H1 (cell line): ENCODE results near the gene ICAM5. TPM values are rescaled to one million over a fixed set of nuclear protein-coding genes. Genes with fewer than 3 reads are reported as not detected.

Source experiments
- CTCF ChIA-PET: fragments of 300-600 bp; sonication (Branson Sonifier 250); formaldehyde crosslinking; loops from one replicate; lab custom pipeline; 2021; ENCODE audit not compliant: partially characterized antibody; lab: Charles Lee
- POLR2A ChIA-PET: fragments of 300-600 bp; sonication (Branson Sonifier 250); formaldehyde crosslinking; loops from one replicate; lab custom pipeline; 2021; ENCODE audit warnings: inconsistent platforms; ENCODE audit not compliant: partially characterized antibody; lab: Charles Lee
- DNase-seq, 2 experiments: peaks; one replicate each; pipeline versions ENCODE4 v3.0.0 to v3.0.0-alpha.2; 2010 to 2022; ENCODE audit warnings: low spot score in 2 of 2, low read depth in 1 of 2, mixed read lengths in 1 of 2
- FAIRE-seq: peaks from 2 replicates; lab custom pipeline; 2011; peaks lifted over from hg19 to GRCh38; lab: Jason Lieb, UNC
- H2AFZ ChIP-seq: 2 replicates; pipeline ENCODE4 v1.8.1; 2012; ENCODE audit warnings: low read length, inconsistent platforms
- H2AK5ac ChIP-seq: 2 replicates; pipeline ENCODE4 v1.6.1; 2013; ENCODE audit warnings: low read depth, low read length
- H2BK120ac ChIP-seq: replicated peaks from 2 replicates; pipeline ENCODE3; 2013; ENCODE audit warnings: low read depth, low read length, inconsistent platforms
- H2BK12ac ChIP-seq: 2 replicates; pipeline ENCODE4 v1.6.1; 2013; ENCODE audit warnings: low read depth, low read length
- H2BK15ac ChIP-seq: 2 replicates; pipeline ENCODE4 v1.6.1; 2013; ENCODE audit warnings: low read length
- H2BK20ac ChIP-seq: 2 replicates; pipeline ENCODE4 v1.6.1; 2013; ENCODE audit warnings: low read length
- H2BK5ac ChIP-seq: 2 replicates; pipeline ENCODE4 v1.6.1; 2013; ENCODE audit warnings: low read depth, low read length
- H3K14ac ChIP-seq: 2 replicates; pipeline ENCODE4 v1.6.1; 2013; ENCODE audit warnings: inconsistent platforms; ENCODE audit not compliant: insufficient read length
- H3K18ac ChIP-seq: 2 replicates; pipeline ENCODE4 v1.6.1; 2013; ENCODE audit warnings: low read length; ENCODE audit errors: extremely low read depth
- H3K23ac ChIP-seq: 2 replicates; pipeline ENCODE4 v1.6.1; 2013; ENCODE audit warnings: inconsistent platforms; ENCODE audit not compliant: insufficient read length
- H3K23me2 ChIP-seq: 2 replicates; pipeline ENCODE4 v1.6.1; 2013; ENCODE audit warnings: low read depth, low read length
- H3K27ac ChIP-seq: 2 replicates; pipeline ENCODE4 v1.6.1; 2011; ENCODE audit warnings: low read depth, low read length, inconsistent platforms
- H3K27me3 ChIP-seq, 4 experiments: replicated peaks in 1 of 4; 1 replicate in 1 of 4; 2 replicates in 3 of 4; pipeline versions ENCODE4 v1.6.1 to v1.8.1; 2011 to 2013; ENCODE audit warnings: low read length in 3 of 4, mild to moderate bottlenecking in 3 of 4, inconsistent platforms in 2 of 4, mixed read lengths in 2 of 4, moderate library complexity in 1 of 4; ENCODE audit not compliant: control insufficient read depth in 3 of 4, insufficient read depth in 3 of 4; ENCODE audit errors: extremely low read depth in 1 of 4
- H3K36me3 ChIP-seq, 4 experiments: 2 replicates each; pipeline versions ENCODE4 v1.6.1 to v1.8.1; 2011 to 2013; ENCODE audit warnings: mild to moderate bottlenecking in 4 of 4, low read length in 3 of 4, moderate library complexity in 2 of 4, control low read depth in 1 of 4, inconsistent platforms in 1 of 4; ENCODE audit not compliant: insufficient read depth in 4 of 4, control insufficient read depth in 2 of 4
- H3K4ac ChIP-seq: replicated peaks from 2 replicates; pipeline ENCODE3; 2013; ENCODE audit warnings: low read length, low read depth, mixed read lengths, inconsistent platforms; ENCODE audit not compliant: insufficient read length
- H3K4me1 ChIP-seq, 4 experiments: replicated peaks in 1 of 4; 1 replicate in 1 of 4; 2 replicates in 3 of 4; pipeline versions ENCODE4 v1.6.1 to v1.8.1; 2011 to 2013; ENCODE audit warnings: low read length in 3 of 4, inconsistent platforms in 2 of 4, mixed read lengths in 1 of 4; ENCODE audit not compliant: insufficient read depth in 4 of 4, control insufficient read depth in 3 of 4
- H3K4me2 ChIP-seq, 2 experiments: 2 replicates each; pipeline versions ENCODE4 v1.6.1 to v1.8.1; 2011 to 2013; ENCODE audit warnings: low read depth in 2 of 2, low read length in 2 of 2, control low read depth in 1 of 2, inconsistent platforms in 1 of 2, mild to moderate bottlenecking in 1 of 2; ENCODE audit not compliant: insufficient read depth in 1 of 2
- H3K4me3 ChIP-seq, 4 experiments: fragments of 200-600, 300-600 bp in 1 of 4; sonication (generic), shearing (Covaris generic), sonication (Bioruptor Twin) in 1 of 4; 2 replicates each; pipeline versions ENCODE4 v1.5.1 to v1.8.1; 2011 to 2016; ENCODE audit warnings: low read length in 4 of 4, low read depth in 3 of 4, control low read depth in 2 of 4, inconsistent platforms in 2 of 4, mild to moderate bottlenecking in 2 of 4, mixed read lengths in 1 of 4, moderate library complexity in 1 of 4; ENCODE audit not compliant: insufficient read depth in 2 of 4; ENCODE audit errors: extremely low read depth in 1 of 4
- H3K56ac ChIP-seq: replicated peaks from 2 replicates; pipeline ENCODE3; 2013; ENCODE audit warnings: low read depth, mild to moderate bottlenecking, mixed read lengths, low read length, inconsistent platforms; ENCODE audit not compliant: insufficient read length
- H3K79me1 ChIP-seq: 2 replicates; pipeline ENCODE4 v1.6.1; 2013; ENCODE audit warnings: low read depth, low read length, control low read depth
- H3K79me2 ChIP-seq, 2 experiments: 2 replicates each; pipeline versions ENCODE4 v1.6.1 to v1.8.1; 2012 to 2013; ENCODE audit warnings: low read length in 2 of 2, mild to moderate bottlenecking in 2 of 2, inconsistent platforms in 1 of 2; ENCODE audit not compliant: insufficient read depth in 2 of 2, control insufficient read depth in 1 of 2
- H3K9ac ChIP-seq, 4 experiments: replicated peaks in 1 of 4; 1 replicate in 1 of 4; 2 replicates in 3 of 4; pipeline versions ENCODE4 v1.6.1 to v1.8.1; 2011 to 2013; ENCODE audit warnings: low read depth in 3 of 4, low read length in 3 of 4, control low read depth in 2 of 4, mild to moderate bottlenecking in 2 of 4, moderate library complexity in 2 of 4, inconsistent platforms in 1 of 4; ENCODE audit errors: extremely low read depth in 1 of 4
- H3K9me3 ChIP-seq, 2 experiments: 2 replicates each; pipeline versions ENCODE4 v1.6.1 to v1.8.1; 2012 to 2013; ENCODE audit warnings: mild to moderate bottlenecking in 2 of 2, moderate library complexity in 2 of 2, control low read depth in 1 of 2, inconsistent platforms in 1 of 2, low read depth in 1 of 2, low read length in 1 of 2, mixed read lengths in 1 of 2; ENCODE audit not compliant: insufficient read depth in 2 of 2
- H4K20me1 ChIP-seq, 2 experiments: replicated peaks in 1 of 2; 2 replicates each; pipeline versions ENCODE3 to v1.8.1; 2011 to 2013; ENCODE audit warnings: inconsistent platforms in 2 of 2, low read length in 2 of 2, mild to moderate bottlenecking in 1 of 2; ENCODE audit not compliant: insufficient read depth in 2 of 2, control insufficient read depth in 1 of 2
- H4K5ac ChIP-seq: 2 replicates; pipeline ENCODE4 v1.6.1; 2013; ENCODE audit warnings: low read length, low read depth, mixed read lengths, inconsistent platforms; ENCODE audit not compliant: insufficient read length
- H4K8ac ChIP-seq: 2 replicates; pipeline ENCODE4 v1.8.0; 2013; ENCODE audit warnings: mild to moderate bottlenecking, moderate library complexity, low read length, inconsistent platforms; ENCODE audit not compliant: insufficient read depth; ENCODE audit errors: extremely low read depth
- H4K91ac ChIP-seq: replicated peaks from 2 replicates; pipeline ENCODE3; 2013; ENCODE audit warnings: low read length, mixed read lengths, inconsistent platforms; ENCODE audit not compliant: insufficient read length
- BCL11A ChIP-seq, 2 experiments: IDR thresholded peaks; one replicate each; pipeline ENCODE4 v1.6.1; 2011; ENCODE audit warnings: low read depth in 2 of 2, low read length in 2 of 2, mild to moderate bottlenecking in 2 of 2
- CBX8 ChIP-seq: fragments of 300-800, 300-1000 bp; sonication (generic); IDR thresholded peaks from 2 replicates; pipeline ENCODE4 v1.7.1; 2016; ENCODE audit warnings: low read depth, low read length, borderline replicate concordance
- CTBP2 ChIP-seq: IDR thresholded peaks from 2 replicates; pipeline ENCODE4 v1.7.0; 2011; ENCODE audit warnings: borderline replicate concordance, mild to moderate bottlenecking, moderate library complexity, mixed read lengths, low read length; ENCODE audit not compliant: insufficient read depth, insufficient read length
- EP300 ChIP-seq, 2 experiments: IDR thresholded peaks; 1 replicate in 1 of 2; 2 replicates in 1 of 2; pipeline ENCODE4 v1.6.1; 2011 to 2012; ENCODE audit warnings: low read depth in 2 of 2, low read length in 2 of 2, mild to moderate bottlenecking in 2 of 2, borderline replicate concordance in 1 of 2, inconsistent platforms in 1 of 2, moderate library complexity in 1 of 2
- EZH2 ChIP-seq: fragments of 200-600 bp; sonication (generic); IDR thresholded peaks from 2 replicates; pipeline ENCODE4 v1.7.1; 2012; ENCODE audit warnings: low read depth, mild to moderate bottlenecking, moderate library complexity, low read length, inconsistent platforms; ENCODE audit not compliant: severe bottlenecking
- HDAC6 ChIP-seq: IDR thresholded peaks from one replicate; pipeline ENCODE4 v1.7.1; 2012; ENCODE audit warnings: low read depth, mild to moderate bottlenecking, inconsistent platforms, low read length, moderate library complexity
- JUND ChIP-seq: IDR thresholded peaks from 2 replicates; pipeline ENCODE4 v1.6.1; 2011; ENCODE audit warnings: mild to moderate bottlenecking, improper control_type of control experiment, low read length
- KDM1A ChIP-seq: fragments of 200-600, 300-600 bp; sonication (generic); IDR thresholded peaks from 2 replicates; pipeline ENCODE4 v1.7.1; 2016; ENCODE audit warnings: mild to moderate bottlenecking, low read length, borderline replicate concordance
- KDM5A ChIP-seq: fragments of 200-600 bp; IDR thresholded peaks from 2 replicates; pipeline ENCODE4 v1.7.1; 2012; ENCODE audit warnings: mild to moderate bottlenecking, low read length, inconsistent platforms, mixed read lengths
- POLR2A ChIP-seq, 2 experiments: IDR thresholded peaks; 1 replicate in 1 of 2; 2 replicates in 1 of 2; pipeline ENCODE4 v1.6.1; 2011; ENCODE audit warnings: low read depth in 2 of 2, low read length in 2 of 2, mild to moderate bottlenecking in 2 of 2; ENCODE audit errors: control extremely low read depth in 1 of 2
- POLR2AphosphoS5 ChIP-seq: IDR thresholded peaks from 2 replicates; pipeline ENCODE4 v1.6.1; 2011; ENCODE audit warnings: low read depth, low read length
- SP1 ChIP-seq: IDR thresholded peaks from 2 replicates; pipeline ENCODE4 v1.6.1; 2011; ENCODE audit warnings: low read depth, low read length
- TAF1 ChIP-seq: IDR thresholded peaks from 2 replicates; pipeline ENCODE4 v1.6.1; 2011; ENCODE audit warnings: mild to moderate bottlenecking, low read depth, low read length
- whole genome bisulfite sequencing, 2 experiments: shearing (Covaris generic) in 1 of 2; methylation state at CpG; one replicate each; pipeline versions ENCODE4 v1.1.6 to v1.1.7; 2013 to 2015; ENCODE audit warnings: low lambda C conversion rate in 2 of 2, mixed read lengths in 2 of 2, inconsistent platforms in 1 of 2, low coverage in 1 of 2, missing lambda C conversion rate in 1 of 2; ENCODE audit not compliant: insufficient replicate concordance in 2 of 2, insufficient coverage in 1 of 2, insufficient read length in 1 of 2; ENCODE audit errors: extremely low coverage in 1 of 2, missing lambda C conversion rate in 1 of 2; 5-methylcytosine and 5-hydroxymethylcytosine counted together
- polyA plus RNA-seq, 7 experiments: library from polyadenylated mRNA; depleted of rRNA in 3 of 7; stranded (reverse) in 5 of 7; unstranded in 2 of 7; fragments of >200 nt in 5 of 7; fragments of 200-250 nt in 2 of 7; gene quantifications; 1 replicate in 5 of 7; 2 replicates in 1 of 7; 4 replicates in 1 of 7; pipeline versions ENCODE4 v1.2.1 to v1.2.3, GENCODE V29; 2011 to 2013; ENCODE audit warnings: missing spikeins in 2 of 7, mixed read lengths in 2 of 7
- total RNA-seq: library from RNA; stranded (reverse); fragmentation: NEBNext Ultra II Directional; extraction: Animal tissue kit (Norgen Biotek cat#: 25700); gene quantifications from 2 replicates; pipeline ENCODE4 v1.2.1, GENCODE V29; 2021
- TF ChIP-seq, protein P1 (sequence below): IDR thresholded peaks from 2 replicates; pipeline ENCODE4 v1.6.1; 2012; ENCODE audit warnings: inconsistent platforms

ICAM5 gene
- total and polyA plus RNA-seq, 2 of the 8 experiments (the other 6 are each of a cell fraction or from before 2014, with no cell fraction given) = 3.9 to 4.8 TPM

GRCh38 chr19:10344780-10345179, 55.0 kb downstream of the ICAM5 start:
- Histone ChIP-seq H3K4me3 (no peak overlapping the region), H3K23me2 (no peaks in the 10 kb centered on the region; the same call in 1 of the 2 replicates), H3K9me3 (no peaks in the 10 kb centered on the region), H3K27ac (no peak overlapping the region), H4K91ac (no peak overlapping the region), H4K5ac (no peak overlapping the region), H3K79me2 (no peaks in the 10 kb centered on the region), H3K23ac (no peak overlapping the region), H2BK15ac (no peak overlapping the region), H3K36me3 (no peaks in the 10 kb centered on the region; a peak in 1 of 8 replicates), H4K20me1 (no peaks in the 10 kb centered on the region), H3K56ac (no peak overlapping the region), H2BK120ac (no peak overlapping the region), H3K18ac (no peak overlapping the region), H2AK5ac (no peak overlapping the region), H2BK5ac (no peak overlapping the region), H4K8ac (no peak overlapping the region), H3K4me2 (no peak overlapping the region), H3K14ac (no peak overlapping the region), H3K79me1 (no peaks in the 10 kb centered on the region), H2BK20ac (no peak overlapping the region), H2BK12ac (no peak overlapping the region), H3K4me1 (no peaks in the 10 kb centered on the region; a peak in 1 of 7 replicates), H2AFZ (no peak overlapping the region), H3K9ac (no peak overlapping the region), H3K4ac (no peak overlapping the region), H3K27me3 (no peaks in the 10 kb centered on the region)
- 92% methylated on average over 10 of the region's 10 CpGs; no CpG with 5 or more reads in 1 of the 2 experiments for WGBS, 2 experiments
- ChIA-PET CTCF (interaction anchor here (1.1 to 2.4 kb wide), 5 partner anchors 9 to 86 kb away, joined by 3 to 11 read pairs (median 4); partner anchors contain the start of gene ICAM1), POLR2A (interaction anchor here (1.1 to 1.3 kb wide), 3 partner anchors 9 to 11 kb away, joined by 3 to 5 read pairs (median 3); partner anchors contain the start of gene RAVER1)
- DNase-seq (no peak), FAIRE-seq (no peak)
- TF ChIP-seq POLR2A (IDR thresholded peaks at IDR 0.05; ENCODE audit: control extremely low read depth in 1 of 2, low read depth in 2 of 2, low read length in 2 of 2) (no peak), CTBP2 (no peak), EZH2 (no peak), KDM5A (no peak), EP300 (IDR thresholded peaks at IDR 0.05; ENCODE audit: borderline replicate concordance in 1 of 2, low read depth in 2 of 2, low read length in 2 of 2) (no peak), POLR2AphosphoS5 (no peak), SP1 (no peak), JUND (no peak), BCL11A (IDR thresholded peaks at IDR 0.05; ENCODE audit: low read depth in 2 of 2, low read length in 2 of 2) (no peak), HDAC6 (no peak), TAF1 (no peak), CBX8 (no peak), KDM1A (no peak)
- TF ChIP-seq, protein P1, sequence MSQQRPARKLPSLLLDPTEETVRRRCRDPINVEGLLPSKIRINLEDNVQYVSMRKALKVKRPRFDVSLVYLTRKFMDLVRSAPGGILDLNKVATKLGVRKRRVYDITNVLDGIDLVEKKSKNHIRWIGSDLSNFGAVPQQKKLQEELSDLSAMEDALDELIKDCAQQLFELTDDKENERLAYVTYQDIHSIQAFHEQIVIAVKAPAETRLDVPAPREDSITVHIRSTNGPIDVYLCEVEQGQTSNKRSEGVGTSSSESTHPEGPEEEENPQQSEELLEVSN = no peak
